ENCODE results near the gene IRAK2. TPM values are rescaled to one million over a fixed set of nuclear protein-coding genes. Genes with fewer than 3 reads are reported as not detected.
A peak's percentile ranks its signal among the peaks of the same experiment; 100 is the strongest.

IRAK2 gene
- total RNA-seq, 2 donors from 2014 or later = 1.1 to 2.8 TPM

DNA sequence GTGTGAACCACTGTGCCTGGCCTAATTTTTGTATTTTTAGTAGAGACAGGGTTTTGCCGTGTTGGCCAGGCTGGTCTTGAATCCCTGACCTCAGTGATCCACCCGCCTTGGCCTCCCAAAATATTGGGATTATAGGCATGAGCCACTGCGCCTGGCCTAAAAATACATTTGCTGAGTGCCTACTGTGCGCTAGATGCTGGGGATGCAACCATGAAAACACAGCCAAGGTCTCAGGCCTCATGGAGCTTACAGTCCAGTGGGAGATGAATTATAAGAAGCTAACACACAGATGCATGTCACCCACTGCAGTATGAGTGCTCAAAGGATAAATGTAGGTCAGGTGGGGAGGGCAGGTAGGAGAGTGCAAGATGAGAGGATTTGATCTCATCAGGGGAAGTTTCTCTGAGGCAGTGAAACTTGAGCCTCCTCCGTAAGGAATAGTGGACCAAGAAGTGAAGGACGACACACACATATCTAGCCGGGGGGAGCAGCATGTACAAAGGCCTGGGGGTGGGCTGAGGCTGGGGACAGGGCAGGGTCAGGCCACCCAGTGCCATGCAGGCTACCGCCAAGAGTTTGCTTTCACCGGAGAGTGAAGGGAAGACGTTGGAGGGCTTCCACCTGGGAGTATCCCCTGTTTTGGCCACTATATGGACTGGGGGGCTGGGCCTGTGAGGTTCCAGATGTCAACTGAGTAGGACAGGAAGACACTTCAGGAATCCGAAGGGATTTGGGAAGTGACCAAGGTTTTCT is 24.3 kb downstream of the IRAK2 start:
- Histone ChIP-seq H3K4me3 (no peak overlapping the region), H3K36me3 (no peaks in the 10 kb centered on the region), H3K27ac (peak overlapping the region; percentile 72 to 94), H3K9me3 (no peaks in the 10 kb centered on the region), H3K27me3 (no peaks in the 10 kb centered on the region), H3K4me1 (peaks cover 0 to 57% of the 10 kb centered on the region in 2 donors)
- TF ChIP-seq, protein P1, sequence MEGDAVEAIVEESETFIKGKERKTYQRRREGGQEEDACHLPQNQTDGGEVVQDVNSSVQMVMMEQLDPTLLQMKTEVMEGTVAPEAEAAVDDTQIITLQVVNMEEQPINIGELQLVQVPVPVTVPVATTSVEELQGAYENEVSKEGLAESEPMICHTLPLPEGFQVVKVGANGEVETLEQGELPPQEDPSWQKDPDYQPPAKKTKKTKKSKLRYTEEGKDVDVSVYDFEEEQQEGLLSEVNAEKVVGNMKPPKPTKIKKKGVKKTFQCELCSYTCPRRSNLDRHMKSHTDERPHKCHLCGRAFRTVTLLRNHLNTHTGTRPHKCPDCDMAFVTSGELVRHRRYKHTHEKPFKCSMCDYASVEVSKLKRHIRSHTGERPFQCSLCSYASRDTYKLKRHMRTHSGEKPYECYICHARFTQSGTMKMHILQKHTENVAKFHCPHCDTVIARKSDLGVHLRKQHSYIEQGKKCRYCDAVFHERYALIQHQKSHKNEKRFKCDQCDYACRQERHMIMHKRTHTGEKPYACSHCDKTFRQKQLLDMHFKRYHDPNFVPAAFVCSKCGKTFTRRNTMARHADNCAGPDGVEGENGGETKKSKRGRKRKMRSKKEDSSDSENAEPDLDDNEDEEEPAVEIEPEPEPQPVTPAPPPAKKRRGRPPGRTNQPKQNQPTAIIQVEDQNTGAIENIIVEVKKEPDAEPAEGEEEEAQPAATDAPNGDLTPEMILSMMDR (IDR thresholded peaks at IDR 0.05) = no peak
- no peak for DNase-seq (ENCODE audit: low spot score)

DNA sequence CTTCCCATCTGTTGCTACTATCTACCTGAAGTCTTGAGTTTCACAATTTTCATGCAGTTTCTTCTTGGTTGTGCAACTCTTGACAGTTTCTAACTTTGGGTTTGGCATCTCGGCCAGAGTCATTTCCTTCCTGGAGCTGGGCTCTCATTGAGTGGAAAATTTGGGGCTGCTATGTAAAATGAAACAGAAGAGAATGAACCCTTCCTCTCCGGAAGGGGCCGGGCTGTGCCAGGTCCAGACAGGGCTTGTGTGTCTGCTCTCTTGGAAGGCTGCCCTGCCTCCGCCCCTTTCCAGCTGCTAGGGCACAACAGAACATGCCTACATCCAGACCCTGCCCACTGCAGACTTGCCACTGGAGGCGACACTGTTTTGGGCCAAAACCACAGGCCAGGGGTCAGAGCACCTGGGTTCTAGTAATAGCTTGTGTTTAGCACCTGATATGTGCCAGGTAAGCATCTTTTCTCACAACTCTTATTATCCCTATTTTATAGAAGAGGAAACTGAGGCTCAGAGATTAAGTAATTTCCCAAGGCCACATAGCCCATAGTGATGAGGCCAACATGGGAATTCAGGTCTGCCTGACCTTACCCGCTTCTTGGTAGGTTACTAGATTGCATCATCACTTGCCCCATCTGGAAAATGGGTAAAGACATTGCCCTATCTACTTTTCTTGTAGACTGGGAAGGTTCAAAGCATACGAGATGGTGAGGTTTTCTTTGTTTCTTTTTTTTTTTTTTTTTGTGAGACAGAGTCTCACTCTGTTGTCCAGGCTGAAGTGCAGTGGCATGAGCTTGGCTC is 25.0 kb downstream of the IRAK2 start:
- TF ChIP-seq, protein P1 (IDR thresholded peaks at IDR 0.05) = no peak
- H3K4me3 ChIP-seq = no peak overlapping the region
- H3K27ac ChIP-seq = peak overlapping the region; percentile 72 to 94

DNA sequence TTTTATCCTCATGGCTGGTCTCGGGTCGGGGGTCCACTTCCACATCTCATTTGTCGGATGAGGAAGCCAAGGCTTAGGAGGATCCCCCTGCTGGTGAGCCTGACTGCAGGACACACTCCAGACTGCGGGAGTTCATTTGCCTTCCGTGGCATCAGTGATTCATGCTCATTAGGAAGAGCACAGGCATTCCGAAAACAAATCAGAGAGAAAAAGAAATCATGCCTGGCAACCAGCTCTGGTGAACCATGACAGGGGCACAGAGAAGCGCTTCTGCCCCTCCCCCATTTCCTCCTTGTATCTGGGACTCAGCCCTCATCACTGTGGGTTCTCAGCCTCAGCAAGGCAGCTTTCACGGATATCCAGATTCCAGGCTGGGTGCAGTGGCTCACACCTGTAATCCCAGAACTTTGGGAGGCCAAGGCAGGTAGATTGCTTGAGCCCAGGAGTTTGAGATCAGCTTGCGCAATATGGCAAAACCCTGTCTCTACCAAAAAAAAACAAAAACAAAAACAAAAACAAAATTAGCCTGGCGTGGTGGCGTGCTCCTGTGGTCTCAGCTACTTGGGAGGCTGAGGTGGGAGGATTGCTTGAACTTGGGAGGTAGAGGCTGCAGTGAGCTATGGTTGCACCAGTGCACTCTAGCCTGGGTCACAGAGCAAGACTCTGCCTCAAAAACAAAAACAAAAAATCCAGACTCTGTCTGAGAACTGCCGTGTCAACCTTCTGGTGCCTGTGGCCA is 28.4 kb downstream of the IRAK2 start:
- DNase-seq (ENCODE audit: low spot score) = no peak
- Histone ChIP-seq H3K27me3 (no peaks in the 10 kb centered on the region), H3K27ac (peak overlapping the region; percentile 77 to 94), H3K36me3 (no peaks in the 10 kb centered on the region), H3K4me1 (peaks cover 0 to 70% of the 10 kb centered on the region in 2 donors), H3K4me3 (no peak overlapping the region), H3K9me3 (no peaks in the 10 kb centered on the region)
- TF ChIP-seq, protein P1 (IDR thresholded peaks at IDR 0.05) = peak in 1 of 2 donors; percentile 29

More for the DNA sequence above, 25.0 kb downstream of the IRAK2 start:
- H3K36me3 ChIP-seq = no peaks in the 10 kb centered on the region
- H3K4me1 ChIP-seq = peaks cover 0 to 65% of the 10 kb centered on the region in 2 donors
- H3K27me3 ChIP-seq = no peaks in the 10 kb centered on the region
- no peaks in the 10 kb centered on the region for H3K9me3 ChIP-seq
- peak; percentile 91 for DNase-seq (ENCODE audit: low spot score)

DNA sequence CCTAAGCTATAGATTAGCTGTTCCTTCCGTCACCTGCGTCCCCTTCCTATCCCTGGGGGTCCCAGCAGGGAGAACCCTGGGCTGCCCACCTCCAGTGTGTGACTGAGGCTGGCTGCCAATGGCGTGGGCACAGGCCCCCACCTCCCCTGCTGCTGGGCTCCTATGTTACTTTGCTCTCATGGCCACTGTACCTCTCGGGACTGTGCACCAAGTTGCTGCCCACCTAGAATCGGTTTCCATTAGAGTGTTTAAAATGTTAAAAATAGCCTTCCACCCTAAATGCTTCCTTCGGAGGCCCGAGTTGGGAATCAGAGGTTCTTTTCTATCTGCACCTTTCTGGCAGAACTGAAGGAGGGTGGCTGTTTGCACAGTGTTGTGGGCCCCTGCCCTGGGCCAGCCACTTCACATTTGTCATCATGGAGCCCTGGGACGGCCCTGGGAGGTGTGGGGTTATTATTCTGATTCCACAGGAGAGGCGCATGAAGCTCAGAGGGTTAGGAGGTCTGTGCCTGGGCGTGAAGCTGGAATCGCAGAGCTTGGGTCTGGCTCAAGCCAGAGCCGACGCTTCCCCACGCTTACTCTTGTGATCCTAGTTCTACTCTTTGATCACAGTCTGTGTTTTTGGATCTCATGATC is 29.1 kb downstream of the IRAK2 start:
- H3K27ac ChIP-seq = peak overlapping the region; percentile 77 to 94
- no peaks in the 10 kb centered on the region for H3K9me3 ChIP-seq
- H3K4me1 ChIP-seq = peaks cover 0 to 69% of the 10 kb centered on the region in 2 donors
- H3K36me3 ChIP-seq = no peaks in the 10 kb centered on the region
- TF ChIP-seq, protein P1 (IDR thresholded peaks at IDR 0.05) = no peak
- H3K4me3 ChIP-seq = no peak overlapping the region
- no peak for DNase-seq (ENCODE audit: low spot score)
- H3K27me3 ChIP-seq = no peaks in the 10 kb centered on the region

DNA sequence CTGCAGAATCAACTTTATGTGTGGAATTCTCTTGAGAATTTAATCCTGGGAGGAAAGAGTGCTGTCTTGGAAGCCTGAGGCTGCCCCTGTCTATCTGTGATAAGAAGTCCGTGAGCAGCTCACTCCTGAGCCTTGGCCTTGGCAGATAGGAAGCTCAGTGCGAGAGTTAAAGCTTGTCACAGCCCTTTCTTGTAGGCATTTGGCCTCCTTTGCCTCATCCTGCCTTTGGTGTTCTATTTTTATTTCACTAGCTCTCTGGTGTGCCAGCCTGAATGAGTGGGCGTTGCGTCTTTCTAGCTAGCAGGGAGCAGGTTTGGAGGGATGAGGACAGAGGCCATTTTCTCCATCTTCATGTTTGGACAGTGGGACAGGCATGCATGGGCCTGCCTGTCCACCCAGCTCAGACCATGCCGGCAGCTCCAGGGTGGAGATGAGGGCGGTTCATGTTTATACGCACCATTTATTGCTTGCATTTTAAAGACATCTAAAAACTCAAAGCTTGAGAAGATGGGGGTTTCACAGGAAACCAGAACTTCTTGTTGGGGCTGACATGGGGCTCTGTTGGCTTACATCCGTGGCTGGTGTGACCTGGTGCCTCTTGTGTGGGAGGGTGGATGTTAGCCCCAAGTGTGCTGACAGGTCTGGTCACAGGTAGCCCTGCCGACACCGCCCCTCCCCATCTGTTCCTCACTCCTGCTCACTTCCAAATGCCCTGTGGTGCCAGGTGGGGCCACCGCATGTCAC is 29.8 kb downstream of the IRAK2 start:
- TF ChIP-seq, protein P1 (IDR thresholded peaks at IDR 0.05) = no peak
- DNase-seq (ENCODE audit: low spot score) = no peak
- H3K4me1 ChIP-seq = peaks cover 0 to 63% of the 10 kb centered on the region in 2 donors
- peak overlapping the region; percentile 77 to 94 for H3K27ac ChIP-seq
- H3K4me3 ChIP-seq = no peak overlapping the region
- no peaks in the 10 kb centered on the region for H3K36me3 ChIP-seq
- no peaks in the 10 kb centered on the region for H3K9me3 ChIP-seq
- no peaks in the 10 kb centered on the region for H3K27me3 ChIP-seq
